ENCODE data around the gene C10orf90.

C10orf90 gene

GRCh38 chr10:126500866-126501265 lies 169.6 kb downstream of the C10orf90 start:
- DNase-seq = no peak

- DNase-seq = peak; percentile 48
Observed at GRCh38 chr10:126500185-126500584, 170.3 kb downstream of the C10orf90 start.

- DNase-seq = no peak
Observed at GRCh38 chr10:126499744-126500143, 170.7 kb downstream of the C10orf90 start.

- DNase-seq = no peak
Observed at GRCh38 chr10:126497672-126498071, 172.8 kb downstream of the C10orf90 start.

- no peak for DNase-seq
Observed at GRCh38 chr10:126496771-126497545, 173.5 kb downstream of the C10orf90 start.

GRCh38 chr10:126491476-126491875 lies 179.0 kb downstream of the C10orf90 start:
- DNase-seq = no peak

GRCh38 chr10:126481181-126481580 lies 189.3 kb downstream of the C10orf90 start:
- DNase-seq = no peak

GRCh38 chr10:126480648-126481047 lies 189.8 kb downstream of the C10orf90 start:
- no peak for DNase-seq

GRCh38 chr10:126479280-126479895 lies 191.1 kb downstream of the C10orf90 start:
- DNase-seq = no peak

GRCh38 chr10:126478546-126478945 lies 191.9 kb downstream of the C10orf90 start:
- no peak for DNase-seq

- DNase-seq = no peak
Observed at GRCh38 chr10:126476246-126476645, 194.2 kb downstream of the C10orf90 start.

GRCh38 chr10:126475074-126475691 lies 195.3 kb downstream of the C10orf90 start:
- no peak for DNase-seq

GRCh38 chr10:126474031-126474430 lies 196.5 kb downstream of the C10orf90 start:
- DNase-seq = no peak

GRCh38 chr10:126470991-126471390 lies 199.5 kb downstream of the C10orf90 start:
- no peak for DNase-seq

GRCh38 chr10:126469692-126470091 lies 200.8 kb downstream of the C10orf90 start:
- no peak for DNase-seq

- DNase-seq = no peak
Observed at GRCh38 chr10:126468876-126469643, 201.4 kb downstream of the C10orf90 start.

GRCh38 chr10:126468467-126468866 lies 202.0 kb downstream of the C10orf90 start:
- DNase-seq = no peak

- peak; percentile 3 for DNase-seq
Observed at GRCh38 chr10:126465771-126466170, 204.7 kb downstream of the C10orf90 start.

- DNase-seq = no peak
Observed at GRCh38 chr10:126463286-126463685, 207.2 kb downstream of the C10orf90 start.

- DNase-seq = no peak
Observed at GRCh38 chr10:126461289-126461940, 209.1 kb downstream of the C10orf90 start.

- DNase-seq = no peak
Observed at GRCh38 chr10:126459878-126460481, 210.5 kb downstream of the C10orf90 start.

All from NCI-H2171 treated with DMSO at 0.1 percent for 48 hours (cell line).